AG04450 (cell line): Measurements from ENCODE around the gene ZNF507. TPM values are rescaled to one million over a fixed set of nuclear protein-coding genes. Genes with fewer than 3 reads are reported as not detected.
A peak's percentile ranks its signal among the peaks of the same experiment; 100 is the strongest.

Experiments
- CTCF ChIA-PET: fragments of 300-600, 350-600 bp; formaldehyde crosslinking; extraction: SDS; loops from one replicate; lab custom pipeline; 2022; ENCODE audit warnings: antibody characterized with exemption, inconsistent platforms; lab: Charles Lee
- POLR2A ChIA-PET: fragments of 350-600 bp; formaldehyde crosslinking; extraction: SDS; loops from one replicate; lab custom pipeline; 2021; ENCODE audit warnings: antibody characterized with exemption, inconsistent platforms; lab: Yijun Ruan, JAX
- DNase-seq: peaks from one replicate; pipeline ENCODE4 v3.0.0-alpha.2; 2011; ENCODE audit warnings: low read depth, low spot score
- H3K27ac ChIP-seq: one replicate; pipeline ENCODE4 v1.5.1; 2012; ENCODE audit warnings: low read depth, low read length, control low read depth
- H3K27me3 ChIP-seq: one replicate; pipeline ENCODE4 v1.6.0; 2012; ENCODE audit warnings: low read length; ENCODE audit not compliant: control insufficient read depth, insufficient read depth
- H3K4me3 ChIP-seq: 2 replicates; pipeline ENCODE4 v1.5.1; 2011; ENCODE audit warnings: mild to moderate bottlenecking, low read depth, low read length, control low read depth
- H3K9me3 ChIP-seq: 2 replicates; pipeline ENCODE4 v1.5.1; 2012; ENCODE audit warnings: low read length; ENCODE audit not compliant: control insufficient read depth, insufficient read depth
- CTCF ChIP-seq: IDR thresholded peaks from 2 replicates; pipeline ENCODE4 v1.5.1; 2011; ENCODE audit warnings: low read depth, low read length, control low read depth, inconsistent platforms
- polyA plus RNA-seq: library from polyadenylated mRNA; depleted of rRNA; stranded (reverse); fragments of >200 nt; gene quantifications from 2 replicates; pipeline ENCODE4 v1.2.3, GENCODE V29; 2011

Gene ZNF507
- polyA plus RNA-seq, 1 experiment = 20.3 TPM

GRCh38 chr19:32405431-32406160 is 60.2 kb downstream of the ZNF507 start, which contains the start of gene DPY19L3:
Gene DPY19L3, plus strand, starts transcription at chr19:32405770. Its CDS starts 2,484 bp downstream, at chr19:32408254.
- CTCF ChIA-PET = interaction anchor here (0.6 to 1.0 kb wide), 2 partner anchors 49 to 251 kb away, joined by 4 to 7 read pairs; no protein-coding TSS in a partner anchor
- no peak for TF ChIP-seq CTCF
- Histone ChIP-seq H3K9me3 (no peaks in the 10 kb centered on the region; the same call in 1 of the 2 replicates), H3K27ac (peak within 1 kb of the TSS; percentile 77), H3K27me3 (no peaks in the 10 kb centered on the region), H3K4me3 (peak within 1 kb of the TSS; percentile 83)
- peak; percentile 84 for DNase-seq
- POLR2A ChIA-PET = interaction anchor here (0.6 to 1.9 kb wide), 12 partner anchors 9 to 69 kb away, joined by 4 to 45 read pairs (median 6); partner anchors contain the start of gene ZNF507

GRCh38 chr19:32406161-32407003 is 61.0 kb downstream of the ZNF507 start:
- DNase-seq = no peak
- CTCF ChIA-PET = interaction anchor here (1.0 kb wide), 1 partner anchor 50 kb away, joined by 7 read pairs; no protein-coding TSS in a partner anchor
- no peak for TF ChIP-seq CTCF
- POLR2A ChIA-PET = interaction anchor here (0.8 to 1.9 kb wide), 10 partner anchors 8 to 70 kb away, joined by 4 to 45 read pairs (median 6); partner anchors contain the start of gene ZNF507
- Histone ChIP-seq H3K4me3 (peak overlapping the region; percentile 83), H3K9me3 (no peaks in the 10 kb centered on the region; the same call in 1 of the 2 replicates), H3K27me3 (no peaks in the 10 kb centered on the region), H3K27ac (peak overlapping the region; percentile 31)

DNA sequence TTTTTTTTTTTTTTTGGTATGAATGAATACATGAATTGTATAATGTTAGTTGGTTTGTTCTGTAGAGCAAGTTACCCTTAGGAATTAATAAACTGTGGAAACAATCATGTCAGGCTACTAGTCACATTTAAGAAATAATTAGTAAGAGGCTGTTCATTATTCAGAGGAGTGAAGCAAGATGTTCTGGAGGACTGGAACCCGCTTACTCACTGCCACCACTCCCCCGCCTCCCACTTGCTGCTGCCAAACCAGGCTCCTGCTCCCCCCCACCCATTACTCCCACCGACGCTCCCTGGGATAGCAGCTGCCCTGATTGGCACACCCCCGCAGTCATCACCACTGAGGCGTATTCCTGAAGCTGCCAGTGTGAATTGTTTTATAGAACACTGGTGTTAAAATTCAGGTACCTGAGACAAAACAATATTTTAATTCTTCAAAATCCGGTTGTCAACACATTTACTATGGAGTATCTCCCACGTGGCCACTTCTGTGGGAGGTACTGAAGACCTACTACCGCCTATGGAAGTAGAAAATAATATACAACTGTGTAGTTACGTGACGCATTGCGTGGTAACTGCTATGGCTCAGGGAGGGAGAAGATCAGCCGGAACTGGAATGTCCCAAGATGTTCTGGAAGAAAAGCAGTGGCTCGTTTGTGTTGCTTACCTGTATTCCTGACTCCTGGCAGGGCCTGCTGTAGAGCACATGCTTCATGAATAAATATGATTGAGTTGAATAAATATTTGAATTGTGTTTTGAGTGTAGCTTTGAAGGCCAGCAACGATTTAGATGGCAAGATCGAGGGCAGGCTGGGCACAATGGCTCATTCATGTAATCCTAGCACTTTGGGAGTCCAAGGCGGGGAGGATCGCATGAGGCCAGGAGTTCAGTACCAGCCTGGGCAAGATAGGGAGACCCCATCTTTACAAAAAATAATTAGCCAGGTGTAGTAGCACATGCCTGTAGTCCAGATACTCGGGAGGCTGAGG is 61.9 kb downstream of the ZNF507 start:
- Histone ChIP-seq H3K27ac (peak overlapping the region; percentile 21), H3K27me3 (no peaks in the 10 kb centered on the region), H3K4me3 (peak overlapping the region; percentile 83), H3K9me3 (no peaks in the 10 kb centered on the region; the same call in 1 of the 2 replicates)
- CTCF ChIA-PET = interaction anchor here (0.7 kb wide), 1 partner anchor 67 kb away, joined by 3 read pairs; no protein-coding TSS in a partner anchor
- no peak for TF ChIP-seq CTCF
- POLR2A ChIA-PET = interaction anchor here (0.6 to 0.7 kb wide), 2 partner anchors 162 to 1118 kb away, joined by 3 read pairs; no protein-coding TSS in a partner anchor
- DNase-seq = no peak

DNA sequence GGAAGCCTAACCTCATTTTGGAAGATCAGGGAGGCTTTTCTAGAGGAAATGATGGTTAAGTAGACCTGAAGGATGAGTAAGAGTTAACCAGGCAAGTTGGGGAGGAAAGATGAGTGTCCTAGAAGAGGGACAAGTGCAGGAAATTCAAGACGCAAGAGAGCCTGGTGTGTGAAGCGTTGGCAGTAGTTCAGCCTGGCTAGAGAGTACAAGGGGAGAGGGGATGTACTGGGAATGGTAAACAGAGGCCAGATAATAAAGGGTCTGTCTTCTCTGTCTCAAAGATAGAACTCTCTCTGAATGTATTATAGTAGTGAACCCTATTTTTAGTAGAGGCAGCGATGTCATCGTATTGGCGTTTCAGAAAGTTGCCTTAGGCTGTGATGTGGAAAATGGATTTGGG is 69.8 kb downstream of the ZNF507 start:
- ChIA-PET POLR2A (interaction anchor here (1.2 kb wide), 1 partner anchor 10 kb away, joined by 6 read pairs; the partner anchor contains the start of gene DPY19L3), CTCF (no interaction called here)
- Histone ChIP-seq H3K27me3 (no peaks in the 10 kb centered on the region), H3K27ac (no peak overlapping the region), H3K4me3 (no peak overlapping the region), H3K9me3 (no peaks in the 10 kb centered on the region)
- no peak for DNase-seq
- TF ChIP-seq CTCF = no peak
